Activated CD8-positive, alpha-beta T cell treated with anti-CD3 and anti-CD28 coated beads for 36 hours (primary cell): Measurements from ENCODE around the gene MTHFD2. TPM values are rescaled to one million over a fixed set of nuclear protein-coding genes. Genes with fewer than 3 reads are reported as not detected.

Experiments
- ATAC-seq: fragments of 200-7000 bp; cut with Tn5 transposase; one replicate; pipeline ENCODE4 v1.10.0; 2021; ENCODE audit warnings: mild to moderate bottlenecking, moderate library complexity
- CTCF ChIA-PET: fragments of 350-600 bp; sonication (Branson Sonifier 250); formaldehyde crosslinking; loops from one replicate; lab custom pipeline; 2021; ENCODE audit warnings: antibody characterized with exemption; lab: Charles Lee
- POLR2A ChIA-PET: fragments of 350-600 bp; sonication (Branson Sonifier 250); formaldehyde crosslinking; loops from one replicate; lab custom pipeline; 2021; ENCODE audit warnings: antibody characterized with exemption; lab: Charles Lee
- DNase-seq: peaks from one replicate; pipeline ENCODE4 v3.0.0-alpha.2; 2020
- H3K27ac Mint-ChIP-seq: one replicate; pipeline ENCODE4 v1.8.0; 2021; ENCODE audit warnings: mild to moderate bottlenecking, mixed read lengths
- H3K27me3 Mint-ChIP-seq: one replicate; pipeline ENCODE4 v1.8.0; 2021; ENCODE audit warnings: mixed read lengths
- H3K36me3 Mint-ChIP-seq: one replicate; pipeline ENCODE4 v1.8.0; 2021; ENCODE audit warnings: low read depth, mixed read lengths
- H3K4me1 Mint-ChIP-seq: one replicate; pipeline ENCODE4 v1.8.0; 2021; ENCODE audit warnings: low read depth, mixed read lengths
- H3K4me3 Mint-ChIP-seq: one replicate; pipeline ENCODE4 v1.8.0; 2021; ENCODE audit warnings: mild to moderate bottlenecking, moderate library complexity, mixed read lengths
- H3K9me3 Mint-ChIP-seq: one replicate; pipeline ENCODE4 v1.8.0; 2021; ENCODE audit warnings: mixed read lengths
- CTCF ChIP-seq: fragments of 200-600 bp; IDR thresholded peaks from one replicate; pipeline ENCODE4 v1.8.0; 2022; ENCODE audit warnings: antibody characterized with exemption, mild to moderate bottlenecking
- intact Hi-C: fragments of 100-400 bp; cut with micrococcal nuclease; formaldehyde crosslinking; loops from one replicate; pipeline ENCODE4 v1.10.0; 2022
- total RNA-seq, 2 experiments: library from RNA; stranded (reverse); gene quantifications; one replicate each; pipeline ENCODE4 v1.2.3, GENCODE V29; 2021

MTHFD2 gene
- 100 to 1,000 TPM; 348 to 361 TPM for total RNA-seq

GRCh38 chr2:74198461-74199274 lies at the start of gene MTHFD2:
Gene MTHFD2, plus strand, starts transcription at chr2:74198615. Its CDS starts 27 bp downstream, at chr2:74198642.
- Mint-ChIP-seq H3K27me3 (peaks cover 2% of the 10 kb centered on the region), H3K36me3 (peaks cover 43% of the 10 kb centered on the region), H3K4me1 (peaks cover 36% of the 10 kb centered on the region), H3K4me3 (peak within 1 kb of the TSS; percentile 87), H3K9me3 (no peaks in the 10 kb centered on the region), H3K27ac (peak within 1 kb of the TSS; percentile 98)
- ChIA-PET CTCF (interaction anchor here (0.9 to 6.8 kb wide), 7 partner anchors 9 to 372 kb away, joined by 3 to 67 read pairs (median 4); partner anchors contain the start of genes MOB1A and STAMBP), POLR2A (interaction anchor here (0.6 to 6.2 kb wide), 29 partner anchors 8 to 966 kb away, joined by 3 to 160 read pairs (median 4); partner anchors contain the start of genes BOLA3, CCDC142, DUSP11 and MOB1A)
- peak; percentile 82 for TF ChIP-seq CTCF
- DNase-seq (peak; percentile 97), ATAC-seq (peak; percentile 90)
- intact Hi-C loops, result no loop called here

- intact Hi-C loops, result no loop called here
- no peaks in the 10 kb centered on the region for H3K27me3 Mint-ChIP-seq
- H3K9me3 Mint-ChIP-seq, result no peaks in the 10 kb centered on the region
- ATAC-seq (no peak), DNase-seq (no peak)
- ChIA-PET POLR2A (interaction anchor here (1.0 to 6.5 kb wide), 8 partner anchors 9 to 50 kb away, joined by 3 to 51 read pairs (median 9); partner anchors contain the start of genes MOB1A and MTHFD2), CTCF (interaction anchor here (1.3 to 6.8 kb wide), 7 partner anchors 15 to 327 kb away, joined by 3 to 56 read pairs (median 5); partner anchors contain the start of genes MOB1A, MTHFD2 and STAMBP)
- no peak for TF ChIP-seq CTCF
- no peak overlapping the region for H3K4me3 Mint-ChIP-seq
- peaks cover 4% of the 10 kb centered on the region for H3K4me1 Mint-ChIP-seq
- H3K36me3 Mint-ChIP-seq, result peaks cover 19% of the 10 kb centered on the region
- no peak overlapping the region for H3K27ac Mint-ChIP-seq
Measured at GRCh38 chr2:74149247-74149525, 49.2 kb upstream of the MTHFD2 start.

GRCh38 chr2:74149570-74150319 lies 48.7 kb upstream of the MTHFD2 start:
- POLR2A ChIA-PET, result interaction anchor here (0.6 to 6.5 kb wide), 8 partner anchors 9 to 149 kb away, joined by 3 to 51 read pairs (median 10); partner anchors contain the start of genes MOB1A and MTHFD2
- Mint-ChIP-seq H3K9me3 (no peaks in the 10 kb centered on the region), H3K4me1 (peaks cover 4% of the 10 kb centered on the region), H3K4me3 (no peak overlapping the region), H3K27ac (no peak overlapping the region), H3K36me3 (peaks cover 20% of the 10 kb centered on the region), H3K27me3 (no peaks in the 10 kb centered on the region)
- DNase-seq, result no peak
- ATAC-seq, result no peak
- no peak for TF ChIP-seq CTCF
- intact Hi-C loops, result no loop called here
- CTCF ChIA-PET, result interaction anchor here (0.7 to 6.8 kb wide), 12 partner anchors 11 to 327 kb away, joined by 3 to 56 read pairs (median 4); partner anchors contain the start of genes MOB1A and STAMBP

GRCh38 chr2:74152954-74153353 lies 45.5 kb upstream of the MTHFD2 start:
- no peaks in the 10 kb centered on the region for H3K4me1 Mint-ChIP-seq
- TF ChIP-seq CTCF, result no peak
- H3K9me3 Mint-ChIP-seq, result no peaks in the 10 kb centered on the region
- peaks cover 29% of the 10 kb centered on the region for H3K36me3 Mint-ChIP-seq
- ChIA-PET POLR2A (interaction anchor here (6.5 kb wide), 1 partner anchor 26 kb away, joined by 51 read pairs; the partner anchor contains the start of gene MOB1A), CTCF (interaction anchor here (2.3 to 6.8 kb wide), 4 partner anchors 14 to 329 kb away, joined by 8 to 55 read pairs (median 26); partner anchors contain the start of genes MOB1A and STAMBP)
- DNase-seq (no peak), ATAC-seq (no peak)
- no peak overlapping the region for H3K4me3 Mint-ChIP-seq
- peak overlapping the region; percentile 21 for H3K27ac Mint-ChIP-seq
- intact Hi-C loops, result no loop called here
- H3K27me3 Mint-ChIP-seq, result no peaks in the 10 kb centered on the region
